Bronchial epithelial cell (primary cell): ENCODE results near the gene UBTD1. TPM values are rescaled to one million over a fixed set of nuclear protein-coding genes. Genes with fewer than 3 reads are reported as not detected.

ENCODE experiments used
- DNase-seq: peaks from one replicate; pipeline ENCODE4 v3.0.0-alpha.2; 2010; ENCODE audit warnings: low read depth
- FAIRE-seq: peaks from 2 replicates; lab custom pipeline; 2011; peaks lifted over from hg19 to GRCh38; lab: Jason Lieb, UNC
- H3K27me3 ChIP-seq: 2 replicates; pipeline ENCODE4 v1.5.1; 2011; ENCODE audit warnings: low read length; ENCODE audit not compliant: control insufficient read depth, insufficient read depth
- H3K36me3 ChIP-seq: 2 replicates; pipeline ENCODE4 v1.5.1; 2011; ENCODE audit warnings: low read length; ENCODE audit not compliant: control insufficient read depth, insufficient read depth
- H3K4me3 ChIP-seq: 2 replicates; pipeline ENCODE4 v1.5.1; 2011; ENCODE audit warnings: mild to moderate bottlenecking, low read depth, low read length, control low read depth
- CTCF ChIP-seq: IDR thresholded peaks from 2 replicates; pipeline ENCODE4 v1.5.1; 2011; ENCODE audit warnings: mild to moderate bottlenecking, moderate library complexity, low read length, control low read depth, inconsistent platforms; ENCODE audit not compliant: insufficient read depth, severe bottlenecking
- total RNA-seq: library from RNA; depleted of rRNA; stranded (reverse); fragments of >200 nt; gene quantifications from 2 replicates; pipeline ENCODE4 v1.2.1, GENCODE V29; 2014

The UBTD1 gene
- total RNA-seq, 1 donor from 2014 or later = 11.1 TPM

- Histone ChIP-seq H3K27me3 (no peaks in the 10 kb centered on the region), H3K4me3 (no peak overlapping the region), H3K36me3 (peaks cover 21% of the 10 kb centered on the region)
- FAIRE-seq = peak; percentile 68
- no peak for TF ChIP-seq CTCF
- DNase-seq = no peak
Measured at GRCh38 chr10:97456034-97456685, 42.6 kb upstream of the UBTD1 start.

GRCh38 chr10:97456686-97457065, 42.0 kb upstream of the UBTD1 start:
- TF ChIP-seq CTCF = no peak
- peaks cover 25% of the 10 kb centered on the region for H3K36me3 ChIP-seq
- no peak for FAIRE-seq
- DNase-seq = no peak
- H3K4me3 ChIP-seq = no peak overlapping the region
- no peaks in the 10 kb centered on the region for H3K27me3 ChIP-seq

GRCh38 chr10:97459111-97459510, 39.6 kb upstream of the UBTD1 start:
- DNase-seq = no peak
- Histone ChIP-seq H3K36me3 (peaks cover 35% of the 10 kb centered on the region), H3K4me3 (no peak overlapping the region), H3K27me3 (no peaks in the 10 kb centered on the region)
- no peak for FAIRE-seq
- no peak for TF ChIP-seq CTCF

GRCh38 chr10:97459933-97460332, 38.8 kb upstream of the UBTD1 start:
- DNase-seq = no peak
- no peak for FAIRE-seq
- Histone ChIP-seq H3K36me3 (peaks cover 35% of the 10 kb centered on the region), H3K27me3 (no peaks in the 10 kb centered on the region), H3K4me3 (no peak overlapping the region)
- no peak for TF ChIP-seq CTCF

GRCh38 chr10:97462309-97462708, 36.4 kb upstream of the UBTD1 start:
- no peak for TF ChIP-seq CTCF
- FAIRE-seq (no peak), DNase-seq (no peak)
- H3K27me3 ChIP-seq = no peaks in the 10 kb centered on the region
- peaks cover 37% of the 10 kb centered on the region for H3K36me3 ChIP-seq
- H3K4me3 ChIP-seq = no peak overlapping the region
